GM12873 (cell line): ENCODE results near the gene PIGL.

Source experiments
- TF ChIP-seq, protein P1 (sequence below): IDR thresholded peaks from 2 replicates; pipeline ENCODE4 v1.5.1; 2012; ENCODE audit warnings: low read depth, mild to moderate bottlenecking, moderate library complexity, low read length, control low read depth; ENCODE audit not compliant: insufficient read depth; ENCODE audit errors: missing control alignments

PIGL gene

DNA sequence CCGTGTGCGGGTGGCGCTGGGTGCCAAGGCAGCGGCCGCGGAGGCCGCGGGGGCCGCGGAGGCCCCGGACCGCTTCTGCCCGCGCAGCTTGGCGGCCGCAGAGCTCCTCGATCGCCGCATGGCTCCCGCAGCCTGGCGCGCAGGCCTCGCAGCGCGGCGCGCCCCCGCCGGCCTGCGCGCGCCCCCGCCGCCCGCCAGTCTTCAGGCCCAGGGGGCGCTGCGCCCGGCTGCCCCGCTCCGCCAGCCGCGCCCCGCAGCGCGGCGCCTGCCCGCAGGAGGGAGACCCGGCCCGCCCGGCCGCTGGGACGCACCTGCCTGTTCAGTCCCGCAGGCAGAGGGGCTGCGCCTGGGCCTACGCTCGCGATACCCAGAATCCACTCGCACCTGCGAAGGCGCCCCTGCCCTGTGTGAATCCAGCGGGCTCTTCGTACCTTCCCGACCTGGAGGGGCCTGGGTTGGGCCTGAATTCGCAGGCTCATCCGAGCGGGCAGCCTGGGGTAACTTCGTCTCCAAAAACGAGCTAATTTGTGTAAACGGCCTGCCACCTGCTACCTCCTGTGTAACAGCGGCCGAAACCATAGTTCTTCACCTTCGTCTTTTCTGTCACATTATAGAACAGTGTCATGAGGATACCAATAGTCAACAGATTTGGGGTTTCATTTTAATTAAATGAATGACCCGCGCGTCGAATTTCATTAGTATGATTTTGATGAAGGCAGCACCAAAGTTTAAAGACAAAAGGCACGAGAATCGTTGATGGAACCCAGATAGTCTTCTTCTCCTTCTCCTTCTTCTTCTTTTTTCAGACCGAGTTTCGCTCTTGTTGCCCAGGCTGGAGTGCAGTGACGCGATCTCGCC lies 136.5 kb downstream of the PIGL start, which contains the start of gene CENPV:
Gene CENPV (minus strand): TSS at position 153 of the 858 bp plus-strand sequence. CDS start 33 bp downstream, at position 120.
- TF ChIP-seq, protein P1, sequence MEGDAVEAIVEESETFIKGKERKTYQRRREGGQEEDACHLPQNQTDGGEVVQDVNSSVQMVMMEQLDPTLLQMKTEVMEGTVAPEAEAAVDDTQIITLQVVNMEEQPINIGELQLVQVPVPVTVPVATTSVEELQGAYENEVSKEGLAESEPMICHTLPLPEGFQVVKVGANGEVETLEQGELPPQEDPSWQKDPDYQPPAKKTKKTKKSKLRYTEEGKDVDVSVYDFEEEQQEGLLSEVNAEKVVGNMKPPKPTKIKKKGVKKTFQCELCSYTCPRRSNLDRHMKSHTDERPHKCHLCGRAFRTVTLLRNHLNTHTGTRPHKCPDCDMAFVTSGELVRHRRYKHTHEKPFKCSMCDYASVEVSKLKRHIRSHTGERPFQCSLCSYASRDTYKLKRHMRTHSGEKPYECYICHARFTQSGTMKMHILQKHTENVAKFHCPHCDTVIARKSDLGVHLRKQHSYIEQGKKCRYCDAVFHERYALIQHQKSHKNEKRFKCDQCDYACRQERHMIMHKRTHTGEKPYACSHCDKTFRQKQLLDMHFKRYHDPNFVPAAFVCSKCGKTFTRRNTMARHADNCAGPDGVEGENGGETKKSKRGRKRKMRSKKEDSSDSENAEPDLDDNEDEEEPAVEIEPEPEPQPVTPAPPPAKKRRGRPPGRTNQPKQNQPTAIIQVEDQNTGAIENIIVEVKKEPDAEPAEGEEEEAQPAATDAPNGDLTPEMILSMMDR = peak; percentile 19

DNA sequence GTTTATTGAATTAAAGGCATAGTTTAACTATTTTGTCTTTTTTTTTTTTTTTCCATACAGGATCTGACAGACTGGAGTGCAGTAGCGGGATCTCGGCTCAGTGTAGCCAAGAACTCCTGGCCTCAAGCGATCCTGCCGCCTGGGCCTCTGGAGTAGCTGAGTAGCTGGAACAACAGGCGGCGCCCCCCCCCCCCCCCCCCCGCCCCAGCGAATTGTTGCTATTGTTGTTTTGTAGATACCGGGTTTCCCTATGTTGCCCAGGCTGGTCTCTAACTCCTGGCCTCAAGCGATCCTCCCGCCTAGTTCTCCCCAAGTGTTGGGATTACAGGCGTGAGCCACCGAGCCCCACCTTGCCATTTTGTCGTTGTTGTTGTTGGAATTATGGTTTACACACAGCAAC lies 137.6 kb downstream of the PIGL start:
- TF ChIP-seq, protein P1 = no peak

DNA sequence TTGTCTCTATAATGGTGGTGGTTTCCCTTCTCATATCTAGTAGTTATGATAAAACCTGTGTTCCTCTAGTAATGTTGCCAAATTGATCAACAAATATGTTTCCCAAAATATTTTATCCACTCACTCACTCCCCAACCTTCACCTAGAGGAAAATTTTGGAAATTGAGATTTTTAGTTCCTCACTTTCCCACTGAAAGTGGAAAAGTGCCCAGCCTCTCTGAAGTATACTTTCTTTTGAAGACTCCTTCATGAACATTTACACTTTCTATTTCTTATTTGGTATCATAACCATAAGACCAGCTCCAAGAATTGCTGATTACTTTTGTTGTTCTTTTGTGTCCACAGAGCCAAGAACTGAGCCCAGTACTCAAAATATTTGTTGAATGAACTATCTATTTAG lies 141.4 kb downstream of the PIGL start:
- TF ChIP-seq, protein P1 = no peak

DNA sequence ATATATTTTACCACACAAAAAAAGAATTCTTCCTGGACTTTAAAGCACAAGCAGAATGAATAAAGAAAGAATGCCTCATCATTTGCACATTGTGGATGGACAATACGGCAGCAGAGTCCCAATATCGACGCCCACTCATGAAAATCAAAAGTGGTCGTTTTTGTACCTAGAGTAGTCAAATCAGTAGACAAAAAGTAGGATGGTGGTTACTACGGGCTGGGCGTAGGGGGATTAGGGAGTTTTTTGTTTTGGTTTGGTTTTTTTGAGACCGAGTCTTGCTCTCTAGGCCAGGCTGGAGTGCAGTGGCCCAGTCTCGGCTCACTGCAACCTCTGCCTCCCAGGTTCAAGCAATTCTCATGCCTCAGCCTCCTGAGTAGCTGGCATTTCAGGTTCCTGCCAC lies 144.9 kb downstream of the PIGL start:
- TF ChIP-seq, protein P1 = no peak

DNA sequence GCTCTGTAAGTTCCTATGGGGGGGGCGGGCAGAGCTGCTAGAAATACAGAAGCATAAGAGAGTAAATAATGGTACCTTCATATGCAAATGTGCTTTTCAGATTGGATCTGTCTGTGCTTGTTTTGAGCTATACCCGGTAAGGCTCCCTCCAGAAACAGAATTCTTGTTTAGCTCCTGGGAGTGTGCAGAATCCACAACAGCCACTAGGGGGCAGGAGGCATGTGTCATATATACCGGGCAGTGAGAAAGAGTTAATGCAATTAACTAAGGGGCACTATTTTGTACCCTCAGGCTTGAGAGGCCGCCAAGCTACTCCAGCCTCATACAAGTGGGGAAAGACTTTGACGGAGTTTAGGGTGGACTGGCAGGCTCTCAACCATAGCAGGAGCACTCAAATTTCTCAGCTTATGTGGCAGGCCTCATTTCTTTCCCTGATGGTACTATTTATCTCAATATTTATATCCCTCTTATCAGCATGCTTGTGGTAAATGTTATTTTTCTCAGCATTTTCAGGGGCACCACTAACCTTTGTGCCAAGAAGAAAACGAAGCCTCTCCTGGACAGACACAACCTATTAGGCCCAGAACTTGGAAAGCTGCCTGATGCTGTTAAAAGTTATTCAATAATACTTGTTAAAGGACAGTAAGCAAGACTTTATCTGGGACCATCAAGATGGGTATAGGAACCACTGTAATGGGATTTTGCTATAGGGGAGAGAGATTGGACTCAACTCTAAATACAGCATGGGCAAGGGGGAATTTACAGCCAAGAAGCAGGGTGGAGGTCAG lies 146.9 kb downstream of the PIGL start:
- TF ChIP-seq, protein P1 = peak; percentile 90

DNA sequence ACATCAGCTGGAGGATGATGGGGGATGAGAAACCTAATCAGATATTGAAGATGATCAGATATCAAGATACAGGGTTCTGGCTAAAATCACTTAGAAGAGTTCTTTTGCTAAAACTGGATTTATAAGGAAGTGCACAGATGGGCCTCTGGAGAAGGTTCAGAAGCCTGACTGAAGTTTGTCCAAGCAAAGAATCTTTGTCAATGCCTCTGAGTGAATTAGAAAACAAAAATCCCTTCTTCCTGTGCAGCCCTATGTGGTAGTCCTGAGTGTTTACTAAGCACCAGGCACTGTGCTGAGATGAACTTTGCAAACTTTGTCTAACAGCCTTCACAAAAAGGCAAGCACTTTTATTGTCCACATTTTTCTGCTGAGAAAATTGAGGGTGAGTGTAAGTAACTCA lies 147.6 kb downstream of the PIGL start:
- TF ChIP-seq, protein P1 = no peak

DNA sequence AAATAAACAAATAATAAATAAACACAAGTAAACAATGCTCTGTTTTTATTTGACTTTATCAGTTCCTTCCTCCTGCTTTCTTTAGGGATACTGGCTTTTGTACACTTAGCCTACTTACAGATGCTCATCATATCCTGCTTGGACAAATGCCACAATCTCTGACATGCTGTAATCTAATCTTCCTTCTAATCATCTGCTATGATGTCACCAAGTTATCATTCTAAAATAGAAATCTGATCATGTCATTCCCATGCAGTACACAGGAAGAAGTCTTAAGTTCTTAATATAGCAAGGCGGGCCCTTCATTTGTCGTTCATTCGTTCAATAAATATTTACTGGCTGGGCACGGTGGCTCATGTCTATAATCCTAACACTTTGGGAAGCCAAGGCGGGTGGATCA lies 154.7 kb downstream of the PIGL start:
- TF ChIP-seq, protein P1 = no peak
